Renal pelvis (tissue), 4 donors: Measurements from ENCODE around the gene NFIB. TPM values are rescaled to one million over a fixed set of nuclear protein-coding genes. Genes with fewer than 3 reads are reported as not detected.
A peak's percentile ranks its signal among the peaks of the same experiment; 100 is the strongest.

ENCODE experiments used
- DNase-seq: peaks from one replicate; pipeline ENCODE4 v3.0.0-alpha.2; 2013
- polyA plus RNA-seq, 3 donors: library from polyadenylated mRNA; unstranded; fragments of 120-200 nt; gene quantifications; one replicate each; pipeline ENCODE4 v1.2.1, GENCODE V29; 2013; ENCODE audit not compliant: insufficient read length in 3 of 3

Gene NFIB
- polyA plus RNA-seq, 3 donors = 18.4 to 20.3 (median 19.8) TPM

GRCh38 chr9:14157191-14157590 lies 156.8 kb downstream of the NFIB start:
- DNase-seq = no peak

- no peak for DNase-seq
Measured at GRCh38 chr9:14156046-14156445, 157.9 kb downstream of the NFIB start.

GRCh38 chr9:14155237-14155636 lies 158.7 kb downstream of the NFIB start:
- no peak for DNase-seq

GRCh38 chr9:14153310-14153720 lies 160.6 kb downstream of the NFIB start:
- peak; percentile 52 for DNase-seq

DNA sequence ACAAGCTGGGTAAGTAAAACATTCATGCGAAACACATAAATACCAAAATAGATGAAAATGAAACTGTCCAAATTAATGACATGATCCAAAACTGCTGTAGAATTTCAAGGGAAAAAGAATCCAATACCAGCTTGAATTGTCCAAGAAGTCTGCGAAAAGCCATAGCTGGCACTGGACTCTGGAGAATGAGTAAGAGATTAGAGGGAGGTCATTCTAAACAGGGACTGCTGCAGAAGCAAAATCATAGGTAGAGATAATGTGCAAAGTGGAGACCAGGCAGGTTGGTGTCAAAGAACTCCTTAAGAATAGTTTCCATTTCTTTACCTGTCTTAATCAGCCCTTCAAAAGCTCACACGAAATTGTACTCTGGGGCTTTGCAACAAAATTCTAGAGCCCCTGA lies 162.5 kb downstream of the NFIB start:
- no peak for DNase-seq

DNA sequence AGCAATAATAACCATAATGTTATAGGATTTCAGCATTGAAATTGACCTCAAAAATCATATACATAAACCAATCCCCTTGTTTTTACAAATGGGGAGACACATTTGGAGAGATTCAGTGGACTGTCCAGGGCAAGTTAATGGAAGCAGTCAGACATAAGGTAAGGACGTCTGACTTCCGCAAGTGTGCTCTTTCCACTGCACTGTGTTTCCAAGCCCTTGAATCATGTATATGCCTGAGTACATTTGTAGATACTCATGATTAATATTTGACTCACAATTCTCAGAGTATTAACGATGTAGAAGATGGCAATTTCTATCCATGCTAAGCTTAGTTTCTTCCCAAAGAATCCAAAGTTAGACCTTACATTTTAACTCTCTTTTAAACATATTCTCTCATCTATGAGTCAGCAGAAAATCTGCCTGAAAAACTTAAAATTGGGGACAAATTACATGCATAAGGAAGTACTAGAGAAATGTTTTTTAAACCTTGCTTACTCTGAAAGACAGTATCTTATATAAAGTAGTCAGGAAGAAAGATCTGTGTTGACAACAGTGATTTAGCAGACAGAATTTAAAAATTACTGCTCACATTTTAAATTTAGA lies 165.3 kb downstream of the NFIB start:
- DNase-seq = no peak

GRCh38 chr9:14147738-14148137 lies 166.2 kb downstream of the NFIB start:
- DNase-seq = no peak

DNA sequence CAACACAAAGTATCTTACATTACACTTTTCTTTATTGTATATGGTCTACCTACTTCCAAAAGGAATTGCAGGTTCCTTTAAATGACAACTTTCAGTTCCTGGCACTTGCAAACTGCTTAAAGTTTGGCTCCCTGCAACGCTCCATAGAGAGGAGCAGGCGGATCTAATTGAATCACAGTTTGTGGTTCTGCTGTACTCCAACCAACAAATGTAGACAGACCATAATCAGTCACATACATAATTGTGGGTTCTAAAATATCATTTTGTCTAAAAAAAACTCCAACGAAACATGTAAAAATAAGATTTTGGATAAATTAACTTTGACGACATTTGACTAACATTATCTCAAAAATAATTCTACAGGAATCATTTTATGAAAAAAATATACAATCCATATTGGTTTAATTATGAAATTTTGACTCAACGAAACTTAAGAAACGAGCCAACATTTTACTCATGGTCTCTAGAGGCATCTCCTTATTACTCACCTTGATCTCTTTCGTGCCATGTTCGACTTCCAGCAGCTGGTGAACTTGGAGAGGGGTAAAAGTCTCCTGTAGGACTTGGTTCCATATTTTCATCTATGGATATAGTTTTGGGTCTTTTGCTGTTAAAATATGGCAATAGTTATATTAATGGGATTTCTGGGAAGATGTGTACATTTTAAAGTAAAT lies 167.6 kb downstream of the NFIB start:
- no peak for DNase-seq

- DNase-seq = no peak
Measured at GRCh38 chr9:14144215-14144614, 169.7 kb downstream of the NFIB start.

DNA sequence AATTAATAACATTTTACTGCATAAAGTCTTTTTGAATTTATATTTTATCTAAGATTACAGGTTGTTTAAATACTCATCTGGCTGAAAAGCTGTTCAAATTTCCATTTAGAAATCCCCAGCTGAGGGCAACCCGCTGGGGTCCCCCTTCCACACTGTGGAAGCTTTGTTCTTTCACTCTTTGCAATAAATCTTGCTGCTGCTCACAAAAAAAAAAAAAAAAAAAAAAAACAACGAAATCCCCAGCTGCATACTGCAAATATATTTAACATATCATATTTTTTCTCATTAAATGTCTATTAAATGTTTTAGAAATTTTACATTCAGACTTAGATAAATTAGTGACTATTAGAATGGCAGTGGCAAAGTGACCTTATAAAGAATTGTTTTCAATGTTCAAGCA lies 172.2 kb downstream of the NFIB start:
- no peak for DNase-seq

DNA sequence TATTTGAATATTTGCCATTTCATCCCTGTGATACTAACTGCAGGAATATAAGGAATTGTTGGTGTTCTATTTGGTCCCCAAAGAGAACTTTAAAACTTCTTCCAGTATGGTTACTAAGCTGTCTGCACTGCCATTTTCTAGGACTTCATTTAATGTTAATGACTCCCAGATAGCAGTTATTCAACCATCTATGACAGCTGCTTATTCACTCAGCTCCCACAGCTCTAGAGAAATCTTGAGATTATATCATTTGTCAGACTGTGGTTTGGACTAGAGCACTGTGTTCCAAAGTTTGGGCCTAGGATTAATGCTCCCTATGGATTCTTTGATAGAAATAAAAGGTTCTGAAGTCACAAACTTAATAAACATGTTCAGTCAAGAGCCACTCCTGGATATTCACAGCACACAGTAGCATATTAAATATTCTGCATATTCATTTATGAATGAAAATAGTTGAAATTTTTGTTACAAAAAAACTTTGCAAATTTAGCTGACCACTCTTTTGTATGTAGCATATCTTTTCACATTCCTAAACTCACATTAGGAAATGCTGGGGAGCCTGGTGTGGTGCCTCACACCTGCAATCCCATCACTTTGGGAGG lies 173.7 kb downstream of the NFIB start:
- DNase-seq = no peak

DNA sequence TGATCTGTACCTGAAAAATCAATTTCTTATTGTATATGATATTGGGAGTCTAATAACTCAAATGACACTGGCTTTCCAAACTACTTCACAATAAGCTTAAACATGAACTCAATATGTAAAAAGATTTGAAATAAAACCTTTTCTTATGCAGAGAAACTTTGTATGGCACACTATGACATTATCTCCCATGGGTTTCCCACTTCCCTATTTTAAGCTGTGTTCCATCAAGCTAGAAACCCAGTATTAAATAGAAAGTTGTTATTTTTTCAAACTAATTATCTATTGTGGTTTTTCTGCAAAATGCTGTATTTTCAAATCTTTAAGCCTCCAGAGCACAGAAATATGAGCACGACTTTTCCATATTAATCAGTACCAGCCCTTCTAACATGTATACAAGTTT lies 174.7 kb downstream of the NFIB start:
- DNase-seq = no peak

- no peak for DNase-seq
Measured at GRCh38 chr9:14136646-14137370, 177.1 kb downstream of the NFIB start.

DNA sequence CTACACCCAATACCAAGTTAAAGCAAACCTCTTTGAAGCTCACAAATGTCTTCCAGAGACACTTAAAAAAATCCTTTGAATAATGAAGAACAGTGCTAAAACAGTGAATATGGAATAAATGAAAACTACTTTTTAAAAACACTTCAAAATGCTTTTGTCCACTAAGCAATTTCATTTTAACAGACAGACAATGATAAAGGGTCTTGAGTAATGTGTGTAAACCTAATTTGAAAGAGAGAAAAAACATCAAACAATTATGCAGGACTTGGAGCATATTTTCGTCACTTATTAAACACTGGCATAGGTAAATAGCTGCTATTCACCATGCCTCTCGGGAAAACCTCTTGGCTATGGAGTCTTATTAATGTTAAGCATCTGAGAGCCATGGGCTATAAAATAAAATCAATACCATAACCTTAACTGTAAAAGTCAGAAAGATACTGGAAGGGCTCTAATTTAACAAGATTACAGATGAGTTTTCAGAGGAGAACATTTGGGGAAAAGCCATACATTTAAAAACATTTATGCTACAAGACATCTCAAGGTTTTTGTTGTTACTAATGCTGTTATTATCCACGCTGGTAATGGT lies 177.8 kb downstream of the NFIB start:
- no peak for DNase-seq

- DNase-seq = no peak
Measured at GRCh38 chr9:14135421-14135820, 178.5 kb downstream of the NFIB start.

- peak; percentile 12 for DNase-seq
Measured at GRCh38 chr9:14133394-14133793, 180.5 kb downstream of the NFIB start.

DNA sequence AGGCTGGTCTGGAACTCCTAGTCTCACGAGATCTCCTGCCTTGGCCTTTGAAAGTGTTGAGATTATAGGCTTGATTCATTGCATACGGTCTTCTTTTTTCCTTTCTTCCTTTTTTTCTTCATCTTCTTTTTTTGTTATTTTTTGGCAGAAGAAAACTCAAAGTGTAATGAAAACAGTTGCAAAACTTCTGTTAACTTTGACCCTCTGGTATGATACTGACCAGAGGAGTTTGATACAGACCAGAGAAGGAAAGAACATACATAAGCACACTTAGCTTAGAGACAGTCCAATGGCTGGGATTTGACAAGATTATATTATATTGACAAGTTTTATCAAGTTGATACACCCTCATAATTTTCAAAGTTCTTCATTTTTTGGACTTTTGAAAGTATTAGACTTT lies 181.2 kb downstream of the NFIB start:
- no peak for DNase-seq

- no peak for DNase-seq
Measured at GRCh38 chr9:14131356-14132088, 182.4 kb downstream of the NFIB start.

DNA sequence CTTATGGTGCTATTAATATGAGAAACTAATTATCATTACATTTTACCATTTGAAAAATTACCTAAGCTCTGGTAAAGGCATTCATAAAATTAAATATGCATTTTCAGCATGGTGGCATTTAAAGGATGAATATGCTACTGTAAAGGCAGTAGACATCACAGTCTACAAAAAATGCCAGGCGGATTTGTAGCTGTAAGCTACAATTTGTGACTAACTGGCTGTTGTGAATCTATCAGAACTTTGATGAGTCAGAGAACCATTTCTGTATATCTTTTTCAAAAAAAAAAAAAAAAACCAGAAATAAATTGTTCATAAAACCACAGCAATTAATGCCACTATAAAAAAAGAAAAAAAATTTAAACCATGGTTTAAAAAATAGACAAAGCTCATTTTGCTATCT lies 186.3 kb downstream of the NFIB start:
- DNase-seq = no peak

GRCh38 chr9:14119694-14120514 lies 194.0 kb downstream of the NFIB start:
- no peak for DNase-seq

DNA sequence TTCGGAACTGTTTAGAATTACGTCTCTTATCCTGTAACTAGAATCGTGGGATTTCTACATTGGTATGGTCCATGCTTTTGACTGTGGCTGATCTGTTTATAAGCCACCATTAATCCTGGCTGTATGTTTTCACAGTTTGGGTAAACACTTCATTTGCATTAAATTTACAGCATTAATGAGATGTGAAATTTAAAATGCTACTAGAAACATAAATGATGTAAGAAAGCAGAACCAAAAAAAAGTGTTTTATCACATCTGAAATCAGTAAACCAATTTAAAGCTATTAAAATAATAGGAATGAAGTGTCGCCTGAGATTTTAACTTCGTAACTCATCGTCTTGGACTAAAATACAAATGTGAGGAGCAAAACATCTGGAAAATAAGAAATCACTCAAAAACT lies 201.7 kb downstream of the NFIB start:
- DNase-seq = no peak
